ENCODE measurements around the gene NMT2.

The NMT2 gene

GRCh38 chr10:15083674-15084501 lies 84.6 kb downstream of the NMT2 start:
- Histone ChIP-seq H4K20me1 (no peaks in the 10 kb centered on the region), H3K27ac (no peak overlapping the region), H3K4me3 (no peak overlapping the region), H3K4me2 (no peak overlapping the region), H3K9ac (no peak overlapping the region), H3K27me3 (no peaks in the 10 kb centered on the region), H3K4me1 (peaks cover 6% of the 10 kb centered on the region), H3K9me3 (no peaks in the 10 kb centered on the region), H3K36me3 (no peaks in the 10 kb centered on the region)
- no peak for TF ChIP-seq Cebpa-rat (IDR thresholded peaks at IDR 0.05)

GRCh38 chr10:15075421-15075820 lies 93.1 kb downstream of the NMT2 start:
- TF ChIP-seq Cebpa-rat (IDR thresholded peaks at IDR 0.05), result no peak
- H3K9ac ChIP-seq, result no peak overlapping the region
- no peak overlapping the region for H3K27ac ChIP-seq
- H3K4me1 ChIP-seq, result no peaks in the 10 kb centered on the region
- H3K9me3 ChIP-seq, result peaks cover 19% of the 10 kb centered on the region
- no peak overlapping the region for H3K4me2 ChIP-seq
- H4K20me1 ChIP-seq, result no peaks in the 10 kb centered on the region
- H3K36me3 ChIP-seq, result 0 out of 2 replicates have a peak, but pooled peaks cover 7% of the 10 kb centered on the region
- no peaks in the 10 kb centered on the region for H3K27me3 ChIP-seq
- no peak overlapping the region for H3K4me3 ChIP-seq

- H3K9ac ChIP-seq, result no peak overlapping the region
- peaks cover 19% of the 10 kb centered on the region for H3K9me3 ChIP-seq
- TF ChIP-seq Cebpa-rat (IDR thresholded peaks at IDR 0.05), result no peak
- no peaks in the 10 kb centered on the region for H3K27me3 ChIP-seq
- H3K4me1 ChIP-seq, result no peaks in the 10 kb centered on the region
- 0 out of 2 replicates have a peak, but pooled peaks cover 7% of the 10 kb centered on the region for H3K36me3 ChIP-seq
- H4K20me1 ChIP-seq, result no peaks in the 10 kb centered on the region
- no peak overlapping the region for H3K4me3 ChIP-seq
- no peak overlapping the region for H3K4me2 ChIP-seq
- no peak overlapping the region for H3K27ac ChIP-seq
Observed at GRCh38 chr10:15072358-15072757, 96.1 kb downstream of the NMT2 start.

GRCh38 chr10:15069230-15069629 lies 99.3 kb downstream of the NMT2 start:
- H3K4me3 ChIP-seq, result no peak overlapping the region
- no peaks in the 10 kb centered on the region for H4K20me1 ChIP-seq
- H3K9ac ChIP-seq, result no peak overlapping the region
- no peaks in the 10 kb centered on the region for H3K4me1 ChIP-seq
- no peak for TF ChIP-seq Cebpa-rat (IDR thresholded peaks at IDR 0.05)
- no peak overlapping the region for H3K27ac ChIP-seq
- H3K27me3 ChIP-seq, result no peaks in the 10 kb centered on the region
- H3K4me2 ChIP-seq, result no peak overlapping the region
- peaks cover 34% of the 10 kb centered on the region for H3K9me3 ChIP-seq
- 0 out of 2 replicates have a peak, but pooled peaks cover 7% of the 10 kb centered on the region for H3K36me3 ChIP-seq

GRCh38 chr10:15068802-15069201 lies 99.7 kb downstream of the NMT2 start:
- no peak overlapping the region for H3K4me2 ChIP-seq

GRCh38 chr10:15067154-15067553 lies 101.3 kb downstream of the NMT2 start:
- Histone ChIP-seq H3K9me3 (peaks cover 23% of the 10 kb centered on the region), H3K4me1 (no peaks in the 10 kb centered on the region), H3K27ac (no peak overlapping the region), H3K4me3 (no peak overlapping the region), H3K9ac (no peak overlapping the region), H3K36me3 (no peaks in the 10 kb centered on the region), H3K27me3 (no peaks in the 10 kb centered on the region), H4K20me1 (no peaks in the 10 kb centered on the region), H3K4me2 (no peak overlapping the region)
- no peak for TF ChIP-seq Cebpa-rat (IDR thresholded peaks at IDR 0.05)

More at GRCh38 chr10:15068802-15069201, 99.7 kb downstream of the NMT2 start:
- Histone ChIP-seq H3K4me1 (no peaks in the 10 kb centered on the region), H3K9me3 (peaks cover 34% of the 10 kb centered on the region), H4K20me1 (no peaks in the 10 kb centered on the region), H3K36me3 (0 out of 2 replicates have a peak, but pooled peaks cover 7% of the 10 kb centered on the region), H3K9ac (no peak overlapping the region), H3K4me3 (no peak overlapping the region), H3K27me3 (no peaks in the 10 kb centered on the region), H3K27ac (no peak overlapping the region)
- TF ChIP-seq Cebpa-rat (IDR thresholded peaks at IDR 0.05), result no peak

- Histone ChIP-seq H3K4me2 (no peak overlapping the region), H3K27ac (no peak overlapping the region), H3K4me3 (no peak overlapping the region), H3K4me1 (no peaks in the 10 kb centered on the region), H3K36me3 (no peaks in the 10 kb centered on the region), H3K9me3 (peaks cover 30% of the 10 kb centered on the region), H3K9ac (no peak overlapping the region), H4K20me1 (no peaks in the 10 kb centered on the region), H3K27me3 (no peaks in the 10 kb centered on the region)
- no peak for TF ChIP-seq Cebpa-rat (IDR thresholded peaks at IDR 0.05)
Observed at GRCh38 chr10:15060638-15061037, 107.9 kb downstream of the NMT2 start.

GRCh38 chr10:15059914-15060313 lies 108.6 kb downstream of the NMT2 start:
- Histone ChIP-seq H3K9me3 (peaks cover 24% of the 10 kb centered on the region), H3K36me3 (no peaks in the 10 kb centered on the region), H3K27me3 (no peaks in the 10 kb centered on the region), H3K4me3 (no peak overlapping the region), H4K20me1 (no peaks in the 10 kb centered on the region), H3K9ac (no peak overlapping the region), H3K27ac (no peak overlapping the region), H3K4me1 (no peaks in the 10 kb centered on the region), H3K4me2 (no peak overlapping the region)
- TF ChIP-seq Cebpa-rat (IDR thresholded peaks at IDR 0.05), result no peak

GRCh38 chr10:15058689-15059088 lies 109.8 kb downstream of the NMT2 start:
- no peak overlapping the region for H3K9ac ChIP-seq
- no peak overlapping the region for H3K4me2 ChIP-seq
- H3K27me3 ChIP-seq, result no peaks in the 10 kb centered on the region
- H3K36me3 ChIP-seq, result no peaks in the 10 kb centered on the region
- no peaks in the 10 kb centered on the region for H4K20me1 ChIP-seq
- H3K9me3 ChIP-seq, result peaks cover 33% of the 10 kb centered on the region
- no peak overlapping the region for H3K4me3 ChIP-seq
- no peak overlapping the region for H3K27ac ChIP-seq
- H3K4me1 ChIP-seq, result no peaks in the 10 kb centered on the region
- TF ChIP-seq Cebpa-rat (IDR thresholded peaks at IDR 0.05), result no peak
